ENCODE measurements around the gene SOCS6. TPM values are rescaled to one million over a fixed set of nuclear protein-coding genes. Genes with fewer than 3 reads are reported as not detected.

SOCS6 gene
- total and polyA plus RNA-seq, 4 donors: 5.9 to 21.4 (median 12.5) TPM

DNA sequence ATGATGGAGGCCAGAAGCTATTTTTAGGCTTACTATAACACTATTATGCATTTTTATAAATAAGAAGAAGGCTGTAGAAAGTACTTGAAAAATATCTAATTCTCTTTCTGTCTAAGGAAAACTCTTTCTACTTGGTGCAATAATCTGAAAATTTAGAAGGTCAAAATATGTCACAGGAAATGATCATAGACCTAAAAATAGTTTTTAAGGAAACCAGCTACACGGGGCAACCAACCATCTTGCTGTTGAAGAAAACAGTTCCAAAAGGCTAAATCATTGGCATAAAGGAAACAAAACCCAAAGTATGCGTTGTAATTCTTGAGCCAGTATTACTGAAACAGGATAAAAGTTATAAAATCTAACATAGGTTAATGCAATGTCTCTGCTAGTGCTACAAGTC, 40.2 kb downstream of the SOCS6 start:
- H3K9me3 ChIP-seq (ENCODE audit: control insufficient read depth in 4 of 4, insufficient read depth in 3 of 4, low read length in 3 of 4): peaks cover 0 to 7% (median 0%) of the 10 kb centered on the region in 4 donors
- peaks cover 12 to 17% (median 13%) of the 10 kb centered on the region in 4 donors for H3K36me3 ChIP-seq (ENCODE audit: control insufficient read depth in 4 of 4, insufficient read depth in 4 of 4, low read length in 4 of 4)
- H3K9ac ChIP-seq (ENCODE audit: insufficient read depth in 1 of 2, low read length in 2 of 2): no peak overlapping the region
- H3K27ac ChIP-seq (ENCODE audit: low read depth in 1 of 2, low read length in 1 of 2): no peak overlapping the region
- DNase-seq (no peak), ATAC-seq (ENCODE audit: insufficient read depth, low FRiP score) (no peak)
- WGBS, 2 donors: 19 to 37% methylated on average over 2 of the region's 2 CpGs
- no peak for TF ChIP-seq CTCF (IDR thresholded peaks at IDR 0.05; ENCODE audit: control extremely low read depth, extremely low read depth)
- peaks cover 0 to 4% (median 0%) of the 10 kb centered on the region in 5 donors for H3K4me1 ChIP-seq (ENCODE audit: control insufficient read depth in 5 of 5, insufficient read depth in 5 of 5, low read length in 5 of 5)
- no peaks in the 10 kb centered on the region for H3K27me3 ChIP-seq (ENCODE audit: control insufficient read depth in 3 of 3, insufficient read depth in 3 of 3, low read length in 2 of 3)
- no peak overlapping the region for H3K4me3 ChIP-seq

GRCh38 chr18:70330887-70331286, 42.0 kb downstream of the SOCS6 start:
- 86 to 87% methylated on average over 6 of the region's 6 CpGs for WGBS, 2 donors
- peaks cover 0 to 13% (median 0%) of the 10 kb centered on the region in 5 donors for H3K4me1 ChIP-seq (ENCODE audit: control insufficient read depth in 5 of 5, insufficient read depth in 5 of 5, low read length in 5 of 5)
- peaks cover 0 to 7% (median 4%) of the 10 kb centered on the region in 4 donors for H3K36me3 ChIP-seq (ENCODE audit: control insufficient read depth in 4 of 4, insufficient read depth in 4 of 4, low read length in 4 of 4)
- ATAC-seq (ENCODE audit: insufficient read depth, low FRiP score) (no peak), DNase-seq (no peak)
- no peak overlapping the region for H3K4me3 ChIP-seq
- H3K9me3 ChIP-seq (ENCODE audit: control insufficient read depth in 4 of 4, insufficient read depth in 3 of 4, low read length in 3 of 4): peaks cover 0 to 2% (median 1%) of the 10 kb centered on the region in 4 donors
- no peak for TF ChIP-seq CTCF (IDR thresholded peaks at IDR 0.05; ENCODE audit: control extremely low read depth, extremely low read depth)
- H3K9ac ChIP-seq (ENCODE audit: insufficient read depth in 1 of 2, low read length in 2 of 2): no peak overlapping the region
- H3K27ac ChIP-seq (ENCODE audit: low read depth in 1 of 2, low read length in 1 of 2): no peak overlapping the region
- H3K27me3 ChIP-seq (ENCODE audit: control insufficient read depth in 3 of 3, insufficient read depth in 3 of 3, low read length in 2 of 3): no peaks in the 10 kb centered on the region

DNA sequence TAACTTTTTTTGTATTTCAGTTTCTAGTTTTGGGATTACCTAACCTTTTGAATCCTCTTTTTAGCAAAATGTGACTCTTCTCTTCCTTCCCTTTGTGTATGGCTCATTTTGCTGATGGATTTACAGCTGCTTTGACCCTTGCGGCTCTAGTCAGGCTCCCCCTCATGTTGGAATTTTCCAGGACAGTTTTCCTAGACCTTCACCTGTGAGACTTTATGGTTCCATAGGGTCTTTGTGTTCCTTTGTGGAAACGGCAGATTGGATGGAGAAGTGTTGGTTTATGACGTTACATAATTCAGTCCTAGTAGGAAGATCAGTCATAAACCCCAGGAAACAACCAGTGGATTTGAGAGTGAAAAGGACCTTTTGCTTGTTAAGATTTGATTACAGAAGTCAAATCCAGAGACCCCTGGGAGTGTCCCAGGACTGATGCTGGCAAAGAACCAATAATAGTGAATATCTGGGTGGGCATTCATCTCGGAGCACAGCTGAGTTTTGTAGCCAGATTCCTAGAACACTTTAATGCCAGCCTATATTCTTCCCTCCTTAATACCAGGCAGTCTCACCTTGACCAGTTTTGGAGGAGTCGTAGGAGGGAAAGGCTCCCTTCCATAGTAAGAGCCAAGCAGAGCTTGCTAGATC, 42.7 kb downstream of the SOCS6 start:
- no peak for DNase-seq
- Histone ChIP-seq H3K27ac (ENCODE audit: low read depth in 1 of 2, low read length in 1 of 2) (no peak overlapping the region), H3K9me3 (ENCODE audit: control insufficient read depth in 4 of 4, insufficient read depth in 3 of 4, low read length in 3 of 4) (peaks cover 0 to 2% (median 1%) of the 10 kb centered on the region in 4 donors)

More for the DNA sequence above, 42.7 kb downstream of the SOCS6 start:
- Histone ChIP-seq H3K4me1 (ENCODE audit: control insufficient read depth in 5 of 5, insufficient read depth in 5 of 5, low read length in 5 of 5) (peaks cover 0 to 19% (median 0%) of the 10 kb centered on the region in 5 donors), H3K4me3 (no peak overlapping the region), H3K27me3 (ENCODE audit: control insufficient read depth in 3 of 3, insufficient read depth in 3 of 3, low read length in 2 of 3) (no peaks in the 10 kb centered on the region), H3K9ac (ENCODE audit: insufficient read depth in 1 of 2, low read length in 2 of 2) (no peak overlapping the region), H3K36me3 (ENCODE audit: control insufficient read depth in 4 of 4, insufficient read depth in 4 of 4, low read length in 4 of 4) (peaks cover 0 to 9% (median 3%) of the 10 kb centered on the region in 4 donors)
- TF ChIP-seq CTCF (IDR thresholded peaks at IDR 0.05; ENCODE audit: control extremely low read depth, extremely low read depth): no peak
- ATAC-seq (ENCODE audit: insufficient read depth, low FRiP score): no peak
- WGBS, 2 donors: 81 to 83% methylated on average over 5 of the region's 5 CpGs
